Kidney (tissue), 14 donors: Measurements from ENCODE around the gene AZU1. TPM values are rescaled to one million over a fixed set of nuclear protein-coding genes. Genes with fewer than 3 reads are reported as not detected.

Experiments
- DNase-seq, 5 donors: peaks; one replicate each; pipeline ENCODE4 v3.0.0-alpha.2; 2013 to 2020
- FAIRE-seq: peaks from 2 replicates; lab custom pipeline; 2012; peaks lifted over from hg19 to GRCh38; lab: Jason Lieb, UNC
- H3K27ac ChIP-seq, 2 donors: one replicate each; pipeline ENCODE4 v1.7.0; 2013; ENCODE audit warnings: low read depth in 2 of 2, low read length in 2 of 2, inconsistent platforms in 1 of 2
- H3K27me3 ChIP-seq: one replicate; pipeline ENCODE4 v1.7.1; 2013; ENCODE audit warnings: low read length, inconsistent platforms; ENCODE audit not compliant: control insufficient read depth, insufficient read depth
- H3K36me3 ChIP-seq, 3 donors: one replicate each; pipeline versions ENCODE4 v1.7.0 to v1.7.1; 2013; ENCODE audit warnings: low read length in 3 of 3, control low read depth in 1 of 3, inconsistent platforms in 1 of 3; ENCODE audit not compliant: insufficient read depth in 3 of 3, control insufficient read depth in 2 of 3
- H3K4me1 ChIP-seq, 3 donors: one replicate each; pipeline versions ENCODE4 v1.7.0 to v1.7.1; 2013; ENCODE audit warnings: low read length in 3 of 3, inconsistent platforms in 1 of 3, low read depth in 1 of 3; ENCODE audit not compliant: control insufficient read depth in 2 of 3, insufficient read depth in 2 of 3
- H3K4me3 ChIP-seq, 3 donors: one replicate each; pipeline versions ENCODE4 v1.7.0 to v1.8.1; 2013; ENCODE audit warnings: low read length in 3 of 3, control low read depth in 1 of 3, inconsistent platforms in 1 of 3
- H3K9ac ChIP-seq, 3 donors: one replicate each; pipeline versions ENCODE4 v1.7.0 to v1.7.1; 2013; ENCODE audit warnings: low read length in 3 of 3, control low read depth in 1 of 3, inconsistent platforms in 1 of 3
- H3K9me3 ChIP-seq, 3 donors: one replicate each; pipeline versions ENCODE4 v1.7.0 to v1.7.1; 2013; ENCODE audit warnings: low read length in 3 of 3, control low read depth in 1 of 3, inconsistent platforms in 1 of 3; ENCODE audit not compliant: control insufficient read depth in 2 of 3, insufficient read depth in 1 of 3
- intact Hi-C: fragments of 100-400 bp; cut with DNase I; formaldehyde crosslinking; loops from one replicate; pipeline ENCODE4 v1.11.1; 2022
- polyA plus RNA-seq: library from polyadenylated mRNA; stranded (reverse); fragments of 350-450 nt; fragmentation: Illumina TruSeq; extraction: RNeasy Lipid Tissue Mini Kit (QIAGEN cat#74804); gene quantifications from one replicate; pipeline ENCODE4 v1.2.3, GENCODE V29; 2014; ENCODE audit warnings: low read depth, low replicate concordance; ENCODE audit not compliant: insufficient read depth
- total RNA-seq: library from RNA; stranded (reverse); fragmentation: NEBNext Ultra II Directional; extraction: Animal tissue kit (Norgen Biotek cat#: 25700); gene quantifications from one replicate; pipeline ENCODE4 v1.2.1, GENCODE V29; 2021
- TF ChIP-seq, protein P1 (sequence below): IDR thresholded peaks from 3 replicates; pipeline ENCODE4 v1.5.1; 2012; ENCODE audit warnings: mild to moderate bottlenecking, moderate library complexity, borderline replicate concordance; ENCODE audit not compliant: insufficient read depth; ENCODE audit errors: extremely low read depth
- donor health status: control.
- donor health status: control.
- donor health status: control.
- donor health status: control.
- donor health status: control.
- donor health status: DM: yes; HTN: yes; CAD: no.
- donor health status: Normal renal cell carcinoma (clear cell type).

The AZU1 gene
- total and polyA plus RNA-seq, 2 donors from 2014 or later, result 0.50 TPM; not detected in 1

DNA sequence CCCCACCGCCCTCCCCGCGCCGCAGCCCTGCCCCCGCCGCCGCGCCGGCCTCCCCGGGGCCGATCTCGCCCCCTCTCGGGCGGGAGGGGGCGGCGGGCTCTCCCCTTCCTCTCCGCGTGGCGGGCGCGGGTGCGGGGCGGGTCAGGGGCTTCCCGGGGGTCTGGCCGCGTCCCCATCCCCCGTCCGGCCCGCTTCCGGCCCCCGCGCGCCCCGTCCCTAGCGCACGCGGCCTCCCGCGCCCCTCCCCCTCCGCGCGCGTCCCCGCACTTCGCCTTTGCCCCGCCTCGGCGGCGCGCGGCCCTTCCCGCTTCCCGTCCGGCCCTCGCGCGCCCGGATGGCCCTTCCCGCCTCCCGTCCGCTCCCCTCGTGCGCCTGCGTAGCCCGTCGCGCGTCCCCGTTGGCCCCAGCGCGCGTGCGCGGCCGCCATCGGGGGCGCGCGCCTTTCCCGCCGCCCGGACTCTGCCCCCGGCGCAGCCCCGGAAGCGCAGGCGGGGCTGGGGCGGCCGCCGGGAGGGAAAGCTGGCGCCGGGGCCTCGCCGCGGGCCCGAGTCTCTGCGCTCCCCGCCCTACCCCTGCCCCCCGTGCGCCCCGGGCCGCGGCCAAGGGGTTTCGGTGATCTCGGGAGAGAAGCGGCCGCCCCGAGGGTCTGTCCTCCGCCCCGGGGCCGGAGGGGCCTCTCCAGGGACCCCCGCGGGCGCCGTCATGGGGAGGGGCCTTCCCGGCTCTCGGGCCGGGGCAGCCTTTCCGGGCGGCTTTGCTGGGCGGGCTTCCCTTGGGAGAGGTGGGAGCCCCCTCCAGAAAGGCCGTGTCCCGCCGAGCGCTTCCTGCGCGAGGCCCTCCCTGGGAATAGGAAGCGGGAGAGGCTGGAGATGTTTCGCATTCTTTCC is 29.9 kb upstream of the AZU1 start:
- Histone ChIP-seq H3K36me3 (peaks cover 0 to 4% (median 0%) of the 10 kb centered on the region in 3 donors), H3K27ac (peak overlapping the region; percentile 85 to 94), H3K4me3 (peak overlapping the region; percentile 78 to 93 (median 87)), H3K4me1 (peaks cover 0 to 38% (median 20%) of the 10 kb centered on the region in 3 donors), H3K27me3 (no peaks in the 10 kb centered on the region), H3K9ac (peak overlapping the region; percentile 15 to 84 (median 58)), H3K9me3 (no peaks in the 10 kb centered on the region)
- TF ChIP-seq, protein P1, sequence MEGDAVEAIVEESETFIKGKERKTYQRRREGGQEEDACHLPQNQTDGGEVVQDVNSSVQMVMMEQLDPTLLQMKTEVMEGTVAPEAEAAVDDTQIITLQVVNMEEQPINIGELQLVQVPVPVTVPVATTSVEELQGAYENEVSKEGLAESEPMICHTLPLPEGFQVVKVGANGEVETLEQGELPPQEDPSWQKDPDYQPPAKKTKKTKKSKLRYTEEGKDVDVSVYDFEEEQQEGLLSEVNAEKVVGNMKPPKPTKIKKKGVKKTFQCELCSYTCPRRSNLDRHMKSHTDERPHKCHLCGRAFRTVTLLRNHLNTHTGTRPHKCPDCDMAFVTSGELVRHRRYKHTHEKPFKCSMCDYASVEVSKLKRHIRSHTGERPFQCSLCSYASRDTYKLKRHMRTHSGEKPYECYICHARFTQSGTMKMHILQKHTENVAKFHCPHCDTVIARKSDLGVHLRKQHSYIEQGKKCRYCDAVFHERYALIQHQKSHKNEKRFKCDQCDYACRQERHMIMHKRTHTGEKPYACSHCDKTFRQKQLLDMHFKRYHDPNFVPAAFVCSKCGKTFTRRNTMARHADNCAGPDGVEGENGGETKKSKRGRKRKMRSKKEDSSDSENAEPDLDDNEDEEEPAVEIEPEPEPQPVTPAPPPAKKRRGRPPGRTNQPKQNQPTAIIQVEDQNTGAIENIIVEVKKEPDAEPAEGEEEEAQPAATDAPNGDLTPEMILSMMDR, result no peak
- intact Hi-C loops, result no loop called here
- peak; percentile 88 to 97 (median 94) for DNase-seq
- no peak for FAIRE-seq

DNA sequence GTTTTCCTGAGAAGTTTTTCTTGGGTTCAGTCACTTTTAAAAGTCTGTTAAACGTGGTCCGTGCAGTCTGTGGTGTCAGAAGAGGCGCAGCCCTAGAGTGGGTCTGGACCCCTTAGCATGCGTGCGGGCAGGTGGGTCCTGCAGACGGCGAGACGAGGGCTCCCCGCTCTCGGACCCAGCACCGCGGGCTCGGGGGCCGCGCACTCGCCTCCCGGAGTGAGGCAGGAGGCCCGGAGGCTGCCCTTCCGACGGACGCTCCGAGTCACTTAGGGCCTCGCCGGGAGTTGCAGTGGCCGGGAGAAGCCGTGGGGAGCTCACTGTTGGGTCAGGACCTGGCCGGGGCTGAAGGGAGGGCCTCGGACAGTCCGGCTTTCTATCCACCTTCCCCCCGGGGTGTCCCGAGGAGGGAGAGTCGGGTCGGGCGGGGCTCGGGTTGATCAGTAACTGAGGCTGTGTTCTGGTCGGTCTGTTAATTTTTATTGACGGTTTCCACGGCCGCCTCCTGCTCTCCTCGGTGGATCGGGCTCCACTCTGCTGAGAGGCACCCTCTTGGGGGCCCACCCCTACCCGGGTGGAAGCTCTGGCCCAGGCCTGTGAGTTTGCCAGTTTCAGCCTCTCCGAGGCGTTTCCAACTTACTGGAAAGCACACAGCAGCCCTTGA is 29.1 kb upstream of the AZU1 start:
- H3K4me1 ChIP-seq, result peaks cover 0 to 44% (median 25%) of the 10 kb centered on the region in 3 donors

DNA sequence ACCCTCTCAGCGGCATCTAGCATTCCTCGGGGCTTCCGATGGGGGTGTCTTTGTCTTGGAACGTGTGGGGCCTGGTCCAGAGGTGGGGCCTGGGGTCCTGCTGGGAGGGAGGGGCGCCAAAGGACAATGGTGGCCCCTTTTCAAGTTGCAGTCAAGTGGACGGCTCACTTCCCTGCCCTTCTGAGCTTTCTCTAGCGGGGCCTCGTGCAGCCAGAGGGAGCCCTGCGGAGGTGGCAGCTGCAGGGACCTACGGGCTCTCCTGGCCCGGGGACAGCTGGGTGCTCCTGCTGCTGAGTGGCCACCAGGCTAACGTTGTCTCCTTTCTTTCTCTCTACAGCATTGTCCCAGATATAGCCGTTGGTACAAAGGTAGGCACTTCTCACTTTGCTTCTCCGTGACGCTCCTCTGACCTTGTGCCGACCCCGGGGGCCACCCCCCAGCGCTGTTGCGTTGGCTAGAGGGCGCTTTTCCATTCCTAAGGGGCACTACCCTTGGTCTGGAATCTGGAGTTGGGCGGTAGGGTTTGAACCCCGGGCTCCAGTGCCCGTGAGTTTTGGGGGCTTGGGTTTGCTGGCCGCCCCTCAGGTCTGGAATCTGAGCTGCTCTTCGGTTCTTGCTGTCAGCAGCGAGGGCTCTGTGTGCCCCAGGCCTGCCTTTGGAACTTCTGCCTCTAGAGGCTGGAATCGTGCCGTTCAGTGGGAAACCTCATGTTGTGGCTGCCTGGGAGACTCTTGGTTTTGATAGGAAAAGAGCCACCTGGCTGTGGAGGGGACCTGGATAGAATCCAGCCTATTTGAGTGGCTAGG is 28.4 kb upstream of the AZU1 start:
- intact Hi-C loops, result no loop called here
- peak in 3 of 5 donors; percentile 66 to 79 (median 75) for DNase-seq

More for the DNA sequence above, 29.1 kb upstream of the AZU1 start:
- TF ChIP-seq, protein P1, result no peak
- H3K4me3 ChIP-seq, result peak overlapping the region; percentile 78 to 93 (median 87)
- H3K27me3 ChIP-seq, result no peaks in the 10 kb centered on the region
- no peaks in the 10 kb centered on the region for H3K9me3 ChIP-seq
- H3K9ac ChIP-seq, result peak overlapping the region; percentile 26 to 84 (median 58)
- FAIRE-seq (no peak), DNase-seq (peak; percentile 64 to 92 (median 76))
- H3K27ac ChIP-seq, result peak overlapping the region; percentile 73 to 82
- H3K36me3 ChIP-seq, result peaks cover 0 to 4% (median 0%) of the 10 kb centered on the region in 3 donors
- intact Hi-C loops, result no loop called here

More for the DNA sequence above, 28.4 kb upstream of the AZU1 start:
- TF ChIP-seq, protein P1, result no peak
- H3K27ac ChIP-seq, result peak overlapping the region; percentile 73 to 82
- peak overlapping the region; percentile 78 to 93 (median 87) for H3K4me3 ChIP-seq
- peaks cover 0 to 44% (median 25%) of the 10 kb centered on the region in 3 donors for H3K4me1 ChIP-seq
- H3K9ac ChIP-seq, result peak overlapping the region; percentile 26 to 84 (median 58)
- H3K36me3 ChIP-seq, result peaks cover 0 to 6% (median 4%) of the 10 kb centered on the region in 3 donors
- no peak for FAIRE-seq
- no peaks in the 10 kb centered on the region for H3K9me3 ChIP-seq
- no peaks in the 10 kb centered on the region for H3K27me3 ChIP-seq
